Hepatocyte (in vitro differentiated cells): Measurements from ENCODE around the gene DRAXIN. TPM values are rescaled to one million over a fixed set of nuclear protein-coding genes. Genes with fewer than 3 reads are reported as not detected.

ENCODE experiments used
- DNase-seq: peaks from one replicate; pipeline ENCODE4 v3.0.0-alpha.2; 2016; ENCODE audit warnings: low spot score
- H2AFZ ChIP-seq: fragments of 200-600 bp; sonication (generic); 2 replicates; pipeline ENCODE4 v1.6.0; 2016; ENCODE audit warnings: antibody characterized with exemption, mild to moderate bottlenecking
- H3K27ac ChIP-seq: fragments of 200-600 bp; sonication (generic); 2 replicates; pipeline ENCODE4 v1.5.1; 2016; ENCODE audit warnings: mild to moderate bottlenecking
- H3K27me3 ChIP-seq: fragments of 200-600 bp; sonication (generic); 2 replicates; pipeline ENCODE4 v1.6.1; 2016
- H3K36me3 ChIP-seq: fragments of 200-600 bp; sonication (generic); replicated peaks from 2 replicates; pipeline ENCODE4 v1.5.1; 2016; ENCODE audit warnings: low read depth; ENCODE audit not compliant: insufficient read depth
- H3K4me1 ChIP-seq: fragments of 200-600 bp; sonication (generic); 2 replicates; pipeline ENCODE4 v1.5.1; 2016; ENCODE audit warnings: mild to moderate bottlenecking, moderate library complexity; ENCODE audit not compliant: insufficient read depth
- H3K4me2 ChIP-seq: fragments of 200-600 bp; sonication (generic); 2 replicates; pipeline ENCODE4 v1.6.0; 2016
- H3K4me3 ChIP-seq: fragments of 200-600 bp; sonication (generic); 2 replicates; pipeline ENCODE4 v1.5.1; 2016; ENCODE audit warnings: mild to moderate bottlenecking
- H3K79me2 ChIP-seq: fragments of 200-600 bp; sonication (generic); 2 replicates; pipeline ENCODE4 v1.6.0; 2017; ENCODE audit warnings: mild to moderate bottlenecking
- H3K9me2 ChIP-seq: fragments of 200-600 bp; sonication (generic); replicated peaks from 2 replicates; pipeline ENCODE4 v1.6.0; 2017; ENCODE audit warnings: mild to moderate bottlenecking; ENCODE audit not compliant: insufficient read depth
- H3K9me3 ChIP-seq: fragments of 200-600 bp; sonication (generic); 2 replicates; pipeline ENCODE4 v1.5.1; 2016; ENCODE audit warnings: low read depth, mild to moderate bottlenecking
- H4K20me1 ChIP-seq: fragments of 200-600 bp; sonication (generic); 2 replicates; pipeline ENCODE4 v1.6.0; 2016; ENCODE audit warnings: mild to moderate bottlenecking; ENCODE audit not compliant: insufficient read depth, poor library complexity, severe bottlenecking
- EZH2 ChIP-seq: fragments of 200-600 bp; sonication (generic); IDR thresholded peaks from 2 replicates; pipeline ENCODE4 v1.6.1; 2016; ENCODE audit warnings: antibody characterized with exemption, mild to moderate bottlenecking, borderline replicate concordance
- EZH2phosphoT487 ChIP-seq: fragments of 200-600 bp; sonication (generic); IDR thresholded peaks from one replicate; pipeline ENCODE4 v1.6.1; 2018; ENCODE audit warnings: antibody characterized with exemption, mild to moderate bottlenecking, low read depth, moderate library complexity; ENCODE audit not compliant: unreplicated experiment, severe bottlenecking
- WGBS: methylation state at CpG from one replicate; pipeline ENCODE4 v1.1.6; 2016; ENCODE audit warnings: low lambda C conversion rate; ENCODE audit errors: missing lambda C conversion rate; 5-methylcytosine and 5-hydroxymethylcytosine counted together
- polyA plus RNA-seq: library from polyadenylated mRNA; unstranded; fragments of >200 nt; fragmentation: Nextera tagmentation; extraction: Ambion mirVana; gene quantifications from 2 replicates; pipeline ENCODE4 v1.2.1, GENCODE V29; 2016
- total RNA-seq: library from RNA; depleted of rRNA; stranded (reverse); fragments of >200 nt; gene quantifications from 2 replicates; pipeline ENCODE4 v1.2.3, GENCODE V29; 2014
- TF ChIP-seq, protein P1 (sequence below): fragments of 200-600 bp; sonication (generic); IDR thresholded peaks from 2 replicates; pipeline ENCODE4 v1.5.1; 2016; ENCODE audit warnings: antibody characterized with exemption, mild to moderate bottlenecking; ENCODE audit not compliant: poor library complexity

DRAXIN gene
- total and polyA plus RNA-seq, 2 experiments from 2014 or later: 0.60 TPM; not detected in 1

DNA sequence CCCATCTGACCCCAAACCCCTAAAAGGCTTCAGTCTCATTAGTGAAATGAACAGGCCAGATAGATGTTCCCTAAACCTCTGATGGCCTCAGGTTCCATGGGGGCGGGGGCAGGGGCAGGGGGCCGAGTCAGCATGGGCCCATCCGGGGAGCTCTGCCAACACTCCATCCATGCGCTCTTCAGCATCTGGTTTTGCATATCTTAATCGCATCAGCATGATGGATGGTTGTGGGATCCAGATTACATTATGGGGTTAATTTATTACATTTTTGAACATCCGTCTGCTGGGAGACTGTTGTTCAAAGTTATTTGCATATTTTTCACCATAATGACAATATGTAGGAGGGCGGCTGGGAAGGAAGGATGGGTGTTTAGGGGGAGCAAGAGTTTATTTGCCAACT lies 7.4 kb upstream of the DRAXIN start:
- no peaks in the 10 kb centered on the region for H3K36me3 ChIP-seq
- 58% methylated on average over 7 of the region's 7 CpGs for WGBS
- peaks cover 7% of the 10 kb centered on the region for H3K4me1 ChIP-seq
- H3K79me2 ChIP-seq: peaks cover 3% of the 10 kb centered on the region
- H3K9me2 ChIP-seq: no peaks in the 10 kb centered on the region
- no peak for TF ChIP-seq EZH2
- TF ChIP-seq EZH2phosphoT487: no peak
- TF ChIP-seq, protein P1, sequence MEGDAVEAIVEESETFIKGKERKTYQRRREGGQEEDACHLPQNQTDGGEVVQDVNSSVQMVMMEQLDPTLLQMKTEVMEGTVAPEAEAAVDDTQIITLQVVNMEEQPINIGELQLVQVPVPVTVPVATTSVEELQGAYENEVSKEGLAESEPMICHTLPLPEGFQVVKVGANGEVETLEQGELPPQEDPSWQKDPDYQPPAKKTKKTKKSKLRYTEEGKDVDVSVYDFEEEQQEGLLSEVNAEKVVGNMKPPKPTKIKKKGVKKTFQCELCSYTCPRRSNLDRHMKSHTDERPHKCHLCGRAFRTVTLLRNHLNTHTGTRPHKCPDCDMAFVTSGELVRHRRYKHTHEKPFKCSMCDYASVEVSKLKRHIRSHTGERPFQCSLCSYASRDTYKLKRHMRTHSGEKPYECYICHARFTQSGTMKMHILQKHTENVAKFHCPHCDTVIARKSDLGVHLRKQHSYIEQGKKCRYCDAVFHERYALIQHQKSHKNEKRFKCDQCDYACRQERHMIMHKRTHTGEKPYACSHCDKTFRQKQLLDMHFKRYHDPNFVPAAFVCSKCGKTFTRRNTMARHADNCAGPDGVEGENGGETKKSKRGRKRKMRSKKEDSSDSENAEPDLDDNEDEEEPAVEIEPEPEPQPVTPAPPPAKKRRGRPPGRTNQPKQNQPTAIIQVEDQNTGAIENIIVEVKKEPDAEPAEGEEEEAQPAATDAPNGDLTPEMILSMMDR: no peak
- no peak for DNase-seq
- no peak overlapping the region for H3K4me3 ChIP-seq
- H2AFZ ChIP-seq: no peak overlapping the region
- H3K27ac ChIP-seq: no peak overlapping the region
- H3K27me3 ChIP-seq: peaks cover 10% of the 10 kb centered on the region
- H3K9me3 ChIP-seq: no peaks in the 10 kb centered on the region
- no peak overlapping the region for H3K4me2 ChIP-seq
- H4K20me1 ChIP-seq: no peaks in the 10 kb centered on the region

DNA sequence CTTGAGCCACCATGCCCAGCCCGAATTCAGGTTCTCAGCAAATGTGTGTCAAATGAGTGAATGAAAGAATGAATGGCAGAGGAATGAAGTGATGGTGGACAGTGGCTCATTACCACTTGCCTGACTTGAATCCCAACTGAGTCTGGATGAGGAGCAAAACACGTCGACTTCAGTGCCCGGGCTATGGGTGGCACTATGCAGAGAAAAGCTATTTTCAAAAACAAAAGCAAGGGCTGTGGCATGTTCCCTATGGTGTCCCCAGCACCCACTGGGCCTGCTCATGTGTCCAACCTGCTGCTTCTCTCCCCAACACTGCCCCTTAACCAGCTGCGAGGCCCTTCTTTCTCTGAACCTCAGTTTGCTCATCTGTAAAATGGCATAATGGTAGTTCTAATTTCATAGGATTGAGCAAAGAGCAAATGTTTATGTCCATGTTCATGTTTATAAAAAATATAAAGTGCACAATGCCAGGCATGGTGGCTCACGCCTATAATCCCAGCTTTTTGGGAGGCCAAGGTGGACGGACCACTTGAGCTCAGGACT lies 6.2 kb upstream of the DRAXIN start:
- Histone ChIP-seq H3K4me3 (no peak overlapping the region), H4K20me1 (no peaks in the 10 kb centered on the region), H3K4me2 (no peak overlapping the region), H3K9me3 (no peaks in the 10 kb centered on the region), H3K27ac (no peak overlapping the region), H3K79me2 (no peaks in the 10 kb centered on the region), H3K27me3 (peaks cover 20% of the 10 kb centered on the region), H3K36me3 (no peaks in the 10 kb centered on the region), H2AFZ (no peak overlapping the region), H3K4me1 (peaks cover 13% of the 10 kb centered on the region), H3K9me2 (no peaks in the 10 kb centered on the region)
- DNase-seq: no peak
- 96% methylated on average over 7 of the region's 7 CpGs for WGBS
- TF ChIP-seq, protein P1: no peak
- TF ChIP-seq EZH2phosphoT487 (no peak), EZH2 (no peak)

DNA sequence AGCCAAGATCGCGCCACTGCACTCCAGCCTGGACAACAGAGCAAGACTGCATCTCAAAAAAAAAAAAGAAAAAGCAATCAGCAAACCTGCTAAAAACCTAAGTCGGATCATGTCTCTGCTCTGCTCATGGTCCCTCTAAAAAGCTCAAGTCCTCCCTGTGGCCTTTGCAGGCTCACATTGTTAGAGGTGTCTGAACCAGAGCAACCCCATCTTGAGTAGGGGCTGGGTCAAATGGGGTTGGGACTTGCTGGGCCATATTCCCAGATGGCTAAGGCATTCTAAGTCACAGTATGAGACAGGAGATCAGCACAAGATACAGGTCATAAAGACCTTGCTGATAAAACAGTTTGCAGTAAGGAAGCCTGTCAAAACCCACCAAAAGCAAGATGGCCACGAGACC lies 3.0 kb upstream of the DRAXIN start:
- Histone ChIP-seq H3K4me2 (no peak overlapping the region), H3K27me3 (peaks cover 41% of the 10 kb centered on the region), H3K79me2 (no peaks in the 10 kb centered on the region), H3K36me3 (no peaks in the 10 kb centered on the region), H3K9me2 (no peaks in the 10 kb centered on the region), H2AFZ (no peak overlapping the region), H3K4me1 (peaks cover 6% of the 10 kb centered on the region), H3K4me3 (no peak overlapping the region), H3K27ac (no peak overlapping the region), H3K9me3 (no peaks in the 10 kb centered on the region), H4K20me1 (no peaks in the 10 kb centered on the region)
- 95% methylated on average over 4 of the region's 4 CpGs for WGBS
- no peak for DNase-seq
- TF ChIP-seq EZH2phosphoT487 (no peak), EZH2 (no peak)
- TF ChIP-seq, protein P1: no peak
